GM13977 (cell line): Measurements from ENCODE around the gene FOXK1.
A peak's percentile ranks its signal among the peaks of the same experiment; 100 is the strongest.

Experiments used
- DNase-seq: peaks from one replicate; pipeline ENCODE4 v3.0.0; 2012; ENCODE audit warnings: low spot score
- in situ Hi-C: fragments of 300-500 bp; cut with MboI; formaldehyde crosslinking; loops from one replicate; pipeline ENCODE4 v1.12.0; 2022; ENCODE audit warnings: low sequenced_read_pairs, low pct_unique_long_range_greater_than_20kb, mixed read lengths, inconsistent platforms; ENCODE audit not compliant: unreplicated experiment
- TF ChIP-seq, protein P1 (sequence below): IDR thresholded peaks from 2 replicates; pipeline ENCODE4 v1.5.1; 2012; ENCODE audit warnings: mild to moderate bottlenecking, control low read depth; ENCODE audit not compliant: insufficient read depth; ENCODE audit errors: extremely low read depth, missing control alignments

Gene FOXK1

DNA sequence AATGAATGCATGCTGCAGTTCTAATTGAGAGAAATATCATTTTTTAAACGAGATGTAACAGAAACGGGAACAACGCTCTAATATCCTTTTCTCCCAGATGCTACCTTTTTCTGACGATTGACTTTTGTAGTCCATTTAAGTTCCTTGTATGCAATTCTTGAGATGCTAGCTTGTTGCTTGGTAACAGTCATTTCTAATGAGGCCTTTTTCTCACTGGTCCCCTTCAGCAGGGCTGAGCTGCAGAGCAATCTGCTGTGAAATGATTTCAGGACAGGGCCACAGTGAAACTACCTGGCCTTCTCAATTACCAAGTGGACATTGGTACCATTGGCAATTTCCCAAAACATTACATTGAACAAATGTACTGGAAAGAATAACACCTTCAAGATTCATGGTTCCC is 26.2 kb upstream of the FOXK1 start:
- TF ChIP-seq, protein P1, sequence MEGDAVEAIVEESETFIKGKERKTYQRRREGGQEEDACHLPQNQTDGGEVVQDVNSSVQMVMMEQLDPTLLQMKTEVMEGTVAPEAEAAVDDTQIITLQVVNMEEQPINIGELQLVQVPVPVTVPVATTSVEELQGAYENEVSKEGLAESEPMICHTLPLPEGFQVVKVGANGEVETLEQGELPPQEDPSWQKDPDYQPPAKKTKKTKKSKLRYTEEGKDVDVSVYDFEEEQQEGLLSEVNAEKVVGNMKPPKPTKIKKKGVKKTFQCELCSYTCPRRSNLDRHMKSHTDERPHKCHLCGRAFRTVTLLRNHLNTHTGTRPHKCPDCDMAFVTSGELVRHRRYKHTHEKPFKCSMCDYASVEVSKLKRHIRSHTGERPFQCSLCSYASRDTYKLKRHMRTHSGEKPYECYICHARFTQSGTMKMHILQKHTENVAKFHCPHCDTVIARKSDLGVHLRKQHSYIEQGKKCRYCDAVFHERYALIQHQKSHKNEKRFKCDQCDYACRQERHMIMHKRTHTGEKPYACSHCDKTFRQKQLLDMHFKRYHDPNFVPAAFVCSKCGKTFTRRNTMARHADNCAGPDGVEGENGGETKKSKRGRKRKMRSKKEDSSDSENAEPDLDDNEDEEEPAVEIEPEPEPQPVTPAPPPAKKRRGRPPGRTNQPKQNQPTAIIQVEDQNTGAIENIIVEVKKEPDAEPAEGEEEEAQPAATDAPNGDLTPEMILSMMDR, result no peak
- no peak for DNase-seq
- in situ Hi-C loops, result no loop called here

GRCh38 chr7:4657640-4658417 is 24.3 kb upstream of the FOXK1 start:
- in situ Hi-C loops, result no loop called here
- TF ChIP-seq, protein P1, result no peak
- DNase-seq, result no peak

DNA sequence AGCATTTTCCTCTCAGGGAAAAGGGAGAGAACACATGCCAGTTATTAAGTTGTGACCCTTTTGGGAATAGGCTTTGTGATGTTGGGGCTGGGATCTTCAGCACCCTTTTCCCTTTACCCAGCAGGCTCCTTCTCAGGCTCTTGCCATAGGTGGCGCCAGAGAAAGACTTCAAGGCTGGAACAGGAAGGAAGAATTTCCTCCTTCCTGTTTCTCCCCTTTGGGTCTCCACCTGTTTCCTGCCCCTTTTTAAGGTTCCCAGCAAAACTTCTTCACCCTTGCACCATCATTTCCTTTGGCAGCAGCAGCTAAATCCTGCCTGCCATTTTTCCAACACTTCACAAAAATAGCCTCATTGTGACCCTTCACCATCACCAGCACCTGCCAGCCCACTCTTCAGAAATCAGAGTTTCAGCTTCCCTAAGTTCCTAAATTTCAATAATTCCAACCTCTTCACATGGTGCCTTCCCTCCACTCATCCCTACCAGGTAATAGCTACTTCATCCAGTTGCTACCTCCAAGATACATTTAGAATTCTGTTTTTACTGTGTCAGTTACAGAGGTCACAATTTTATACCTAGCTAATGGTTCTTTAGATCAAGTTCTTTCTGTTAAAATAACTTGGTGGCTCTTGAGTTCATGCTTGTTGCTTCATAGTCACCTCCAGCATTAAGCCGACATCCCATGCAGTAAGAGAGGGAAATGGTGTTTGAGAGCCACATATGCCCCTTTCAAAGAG is 22.4 kb upstream of the FOXK1 start:
- TF ChIP-seq, protein P1, result peak; percentile 8
- no peak for DNase-seq
- in situ Hi-C loops, result no loop called here

GRCh38 chr7:4661871-4662270 is 20.2 kb upstream of the FOXK1 start:
- TF ChIP-seq, protein P1, result no peak
- no peak for DNase-seq
- in situ Hi-C loops, result no loop called here

- in situ Hi-C loops, result no loop called here
- TF ChIP-seq, protein P1, result no peak
- DNase-seq, result no peak
These were observed 18.7 kb upstream of the FOXK1 start for GRCh38 chr7:4663239-4664018.

GRCh38 chr7:4665661-4666060 is 16.4 kb upstream of the FOXK1 start:
- TF ChIP-seq, protein P1, result no peak
- in situ Hi-C loops, result no loop called here
- DNase-seq, result no peak
